HepG2 (cell line): ENCODE data around the gene HNRNPM. TPM values are rescaled to one million over a fixed set of nuclear protein-coding genes. Genes with fewer than 3 reads are reported as not detected.

Experiments used
- CSRNP2 ChIP-seq: sonication (generic); formaldehyde crosslinking; conservative IDR thresholded peaks from 2 replicates; pipeline ENCODE4 v1.8.0; 2022; ENCODE audit warnings: low read depth, missing genetic modification reagents
- DNMT3B ChIP-seq: conservative IDR thresholded peaks from 2 replicates; pipeline ENCODE4 v1.6.1; 2016; ENCODE audit warnings: missing biosample characterization, control low read depth
- EHMT2 ChIP-seq: fragments of 200-600 bp; sonication (generic); IDR thresholded peaks from 2 replicates; pipeline ENCODE4 v1.7.0; 2017; ENCODE audit warnings: antibody characterized with exemption, low read depth, low read length, borderline replicate concordance
- HDAC1 ChIP-seq: sonication (generic); formaldehyde crosslinking; IDR thresholded peaks from 2 replicates; pipeline ENCODE4 v1.5.1; 2020; ENCODE audit warnings: mild to moderate bottlenecking, missing genetic modification reagents
- KAT8 ChIP-seq: IDR thresholded peaks from 2 replicates; pipeline ENCODE4 v1.6.1; 2016; ENCODE audit warnings: missing genetic modification reagents, missing compliant biosample characterization
- MAF1 ChIP-seq: sonication (generic); formaldehyde crosslinking; IDR thresholded peaks from 2 replicates; pipeline ENCODE4 v1.5.0; 2020; ENCODE audit warnings: missing genetic modification reagents, borderline replicate concordance
- MLX ChIP-seq: IDR thresholded peaks from 2 replicates; pipeline ENCODE4 v1.6.1; 2016
- PPARG ChIP-seq: conservative IDR thresholded peaks from 2 replicates; pipeline ENCODE4 v1.6.1; 2016; ENCODE audit warnings: missing biosample characterization, missing genetic modification reagents
- PRDM15 ChIP-seq: sonication (generic); formaldehyde crosslinking; IDR thresholded peaks from 2 replicates; pipeline ENCODE4 v1.4.0; 2020; ENCODE audit warnings: missing genetic modification reagents
- PTBP1 ChIP-seq: fragments of 200-400 bp; formaldehyde crosslinking; IDR thresholded peaks from 2 replicates; pipeline ENCODE4 v1.6.1; 2018; ENCODE audit warnings: low read length, low read depth; ENCODE audit not compliant: poor library complexity, severe bottlenecking
- TBX3 ChIP-seq: fragments of 450-650 bp; IDR thresholded peaks from 2 replicates; pipeline ENCODE4 v1.6.1; 2017; ENCODE audit warnings: antibody characterized with exemption, mild to moderate bottlenecking, inconsistent platforms, borderline replicate concordance
- TGIF2 ChIP-seq: IDR thresholded peaks from 2 replicates; pipeline ENCODE4 v1.6.1; 2016; ENCODE audit warnings: control low read depth, missing compliant biosample characterization
- ZFP36L1 ChIP-seq: sonication (generic); formaldehyde crosslinking; IDR thresholded peaks from 2 replicates; pipeline ENCODE4 v1.8.0; 2022; ENCODE audit warnings: mild to moderate bottlenecking, missing genetic modification reagents, moderate library complexity
- ZMAT5 ChIP-seq: sonication (generic); formaldehyde crosslinking; IDR thresholded peaks from 2 replicates; pipeline ENCODE4 v1.5.0; 2020; ENCODE audit warnings: mild to moderate bottlenecking, low read depth, missing genetic modification reagents, borderline replicate concordance
- ZNF10 ChIP-seq: sonication (generic); formaldehyde crosslinking; IDR thresholded peaks from 2 replicates; pipeline ENCODE4 v1.4.0; 2020; ENCODE audit warnings: mild to moderate bottlenecking, low read depth, missing genetic modification reagents, borderline replicate concordance
- ZNF205 ChIP-seq: IDR thresholded peaks from 2 replicates; pipeline ENCODE4 v1.6.1; 2018; ENCODE audit warnings: missing biosample characterization, missing genetic modification reagents
- ZNF263 ChIP-seq: sonication (generic); formaldehyde crosslinking; IDR thresholded peaks from 2 replicates; pipeline ENCODE4 v1.4.0; 2020; ENCODE audit warnings: missing genetic modification reagents
- ZNF3 ChIP-seq: IDR thresholded peaks from 2 replicates; pipeline ENCODE4 v1.7.0; 2017; ENCODE audit warnings: inconsistent platforms
- ZNF326 ChIP-seq: sonication (generic); formaldehyde crosslinking; IDR thresholded peaks from 2 replicates; pipeline ENCODE4 v1.4.0; 2020; ENCODE audit warnings: missing genetic modification reagents, borderline replicate concordance
- ZNF333 ChIP-seq: sonication (generic); formaldehyde crosslinking; IDR thresholded peaks from 2 replicates; pipeline ENCODE4 v1.4.0; 2020; ENCODE audit warnings: mild to moderate bottlenecking, missing genetic modification reagents, borderline replicate concordance
- ZNF354B ChIP-seq: sonication (generic); formaldehyde crosslinking; IDR thresholded peaks from 2 replicates; pipeline ENCODE4 v1.8.0; 2022; ENCODE audit warnings: mild to moderate bottlenecking, missing genetic modification reagents
- ZNF557 ChIP-seq: sonication (generic); formaldehyde crosslinking; IDR thresholded peaks from 2 replicates; pipeline ENCODE4 v1.4.0; 2020; ENCODE audit warnings: missing genetic modification reagents
- ZNF569 ChIP-seq: sonication (generic); formaldehyde crosslinking; IDR thresholded peaks from 2 replicates; pipeline ENCODE4 v1.5.0; 2020; ENCODE audit warnings: mild to moderate bottlenecking, missing genetic modification reagents, moderate library complexity, borderline replicate concordance
- ZNF883 ChIP-seq: sonication (generic); formaldehyde crosslinking; IDR thresholded peaks from 2 replicates; pipeline ENCODE4 v1.5.1; 2020; ENCODE audit warnings: mild to moderate bottlenecking, missing genetic modification reagents; ENCODE audit errors: not compliant biosample characterization
- polyA plus RNA-seq, 8 experiments: library from polyadenylated mRNA; depleted of rRNA in 3 of 8; stranded (reverse) in 7 of 8; unstranded in 1 of 8; fragments of >200 nt; fragmentation: Illumina TruSeq in 4 of 8; extraction: Trizol in 4 of 8; gene quantifications; 2 replicates each; pipeline versions ENCODE4 v1.2.1 to v1.2.3, GENCODE V29; 2011 to 2016; ENCODE audit warnings: low read depth in 4 of 8, missing spikeins in 1 of 8, mixed read lengths in 1 of 8; ENCODE audit not compliant: insufficient read depth in 1 of 8
- total RNA-seq, 5 experiments: library from RNA; depleted of rRNA; stranded (reverse); fragments of >200 nt; fragmentation: Illumina TruSeq; extraction: Trizol; gene quantifications; 2 replicates each; pipeline ENCODE4 v1.2.3, GENCODE V29; 2016; ENCODE audit warnings: low read depth in 1 of 5

HNRNPM gene
- total and polyA plus RNA-seq, 2 of the 13 experiments (the other 11 are each of a cell fraction or from before 2014, with no cell fraction given): 56.7 to 102 TPM

- TF ChIP-seq ZNF205 (CRISPR knock-in tag) (no peak), ZNF354B (no peak), DNMT3B (CRISPR knock-in tag) (no peak), ZNF569 (CRISPR knock-in tag) (no peak; the same call in 1 of the 2 replicates), TGIF2 (CRISPR knock-in tag) (peak; percentile 52; the same call in 1 of the 2 replicates), ZNF333 (CRISPR knock-in tag) (no peak), ZFP36L1 (CRISPR knock-in tag) (no peak), ZNF3 (CRISPR knock-in tag) (no peak), CSRNP2 (no peak), KAT8 (CRISPR knock-in tag) (peak; percentile 79), TBX3 (no peak), PPARG (CRISPR knock-in tag) (no peak), PRDM15 (CRISPR knock-in tag) (no peak), ZNF883 (CRISPR knock-in tag) (peak; percentile 82), ZMAT5 (no peak), MAF1 (CRISPR knock-in tag) (no peak), ZNF326 (CRISPR knock-in tag) (no peak), ZNF557 (CRISPR knock-in tag) (no peak), ZNF263 (CRISPR knock-in tag) (peak; percentile 71), MLX (CRISPR knock-in tag) (no peak), EHMT2 (no peak), HDAC1 (CRISPR knock-in tag) (no peak; the same call in none of the 2 replicates), PTBP1 (no peak), ZNF10 (no peak)
These were observed 69.1 kb downstream of the HNRNPM start, which contains the start of gene ZNF414 (continued) for GRCh38 chr19:8513687-8514504.
